ENCODE measurements around the gene WWP2. TPM values are rescaled to one million over a fixed set of nuclear protein-coding genes. Genes with fewer than 3 reads are reported as not detected.

The WWP2 gene
- total RNA-seq, 3 donors from 2014 or later (not counting 1 experiment from before 2014, with no cell fraction given) = 72.8 to 95.6 (median 81.6) TPM

DNA sequence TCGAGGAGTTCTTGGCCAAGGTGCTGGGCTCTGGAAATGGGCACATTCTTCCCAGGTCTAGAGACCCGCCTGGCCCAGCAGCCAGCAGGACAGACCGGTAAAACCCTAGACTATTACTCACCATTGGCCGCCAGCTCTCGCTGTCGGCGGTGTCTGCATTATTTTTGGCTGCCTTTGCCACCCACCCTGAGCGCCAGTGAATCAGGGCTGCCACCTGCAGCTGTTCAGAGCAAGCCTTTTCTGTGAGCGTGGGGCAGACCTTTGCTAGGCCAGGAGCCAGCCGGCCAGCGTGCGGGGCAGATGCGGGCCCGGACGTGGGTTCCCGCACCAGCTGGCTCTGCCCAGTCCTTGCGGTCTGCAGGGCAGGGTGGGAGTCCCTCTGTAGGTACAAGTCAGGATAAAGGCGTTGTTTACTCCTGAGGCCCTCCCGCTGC is 173.2 kb downstream of the WWP2 start:
- no peaks in the 10 kb centered on the region for H3K4me1 Mint-ChIP-seq
- Histone ChIP-seq H3K27ac (ENCODE audit: low read length) (no peak overlapping the region), H3K4me1 (ENCODE audit: control insufficient read depth, insufficient read depth, low read length) (no peaks in the 10 kb centered on the region), H3K36me3 (ENCODE audit: control insufficient read depth, insufficient read depth, low read length) (peaks cover 86% of the 10 kb centered on the region), H3K4me3 (ENCODE audit: low read length) (no peak overlapping the region), H3K27me3 (ENCODE audit: control insufficient read depth, insufficient read depth, low read length) (no peaks in the 10 kb centered on the region), H3K9me3 (ENCODE audit: control insufficient read depth, insufficient read depth, low read length) (no peaks in the 10 kb centered on the region)
- no peaks in the 10 kb centered on the region for H3K36me3 Mint-ChIP-seq
- H3K9me3 Mint-ChIP-seq = no peaks in the 10 kb centered on the region
- no peaks in the 10 kb centered on the region for H3K27me3 Mint-ChIP-seq (ENCODE audit: low read depth in 2 of 2)
- H3K4me3 Mint-ChIP-seq = no peak overlapping the region
- no peak overlapping the region for H3K27ac Mint-ChIP-seq
- 96% methylated on average over 19 of the region's 19 CpGs for WGBS (ENCODE audit: insufficient coverage)
- DNase-seq (no peak), ATAC-seq (no peak)
- TF ChIP-seq, protein P1, sequence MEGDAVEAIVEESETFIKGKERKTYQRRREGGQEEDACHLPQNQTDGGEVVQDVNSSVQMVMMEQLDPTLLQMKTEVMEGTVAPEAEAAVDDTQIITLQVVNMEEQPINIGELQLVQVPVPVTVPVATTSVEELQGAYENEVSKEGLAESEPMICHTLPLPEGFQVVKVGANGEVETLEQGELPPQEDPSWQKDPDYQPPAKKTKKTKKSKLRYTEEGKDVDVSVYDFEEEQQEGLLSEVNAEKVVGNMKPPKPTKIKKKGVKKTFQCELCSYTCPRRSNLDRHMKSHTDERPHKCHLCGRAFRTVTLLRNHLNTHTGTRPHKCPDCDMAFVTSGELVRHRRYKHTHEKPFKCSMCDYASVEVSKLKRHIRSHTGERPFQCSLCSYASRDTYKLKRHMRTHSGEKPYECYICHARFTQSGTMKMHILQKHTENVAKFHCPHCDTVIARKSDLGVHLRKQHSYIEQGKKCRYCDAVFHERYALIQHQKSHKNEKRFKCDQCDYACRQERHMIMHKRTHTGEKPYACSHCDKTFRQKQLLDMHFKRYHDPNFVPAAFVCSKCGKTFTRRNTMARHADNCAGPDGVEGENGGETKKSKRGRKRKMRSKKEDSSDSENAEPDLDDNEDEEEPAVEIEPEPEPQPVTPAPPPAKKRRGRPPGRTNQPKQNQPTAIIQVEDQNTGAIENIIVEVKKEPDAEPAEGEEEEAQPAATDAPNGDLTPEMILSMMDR (IDR thresholded peaks at IDR 0.05) = no peak
- intact Hi-C loops (cut with micrococcal nuclease) = no loop called here

GRCh38 chr16:69935740-69936139 is 173.6 kb downstream of the WWP2 start:
- Histone ChIP-seq H3K4me3 (ENCODE audit: low read length) (no peak overlapping the region), H3K4me1 (ENCODE audit: control insufficient read depth, insufficient read depth, low read length) (no peaks in the 10 kb centered on the region), H3K27me3 (ENCODE audit: control insufficient read depth, insufficient read depth, low read length) (no peaks in the 10 kb centered on the region), H3K36me3 (ENCODE audit: control insufficient read depth, insufficient read depth, low read length) (peaks cover 89% of the 10 kb centered on the region), H3K9me3 (ENCODE audit: control insufficient read depth, insufficient read depth, low read length) (no peaks in the 10 kb centered on the region), H3K27ac (ENCODE audit: low read length) (no peak overlapping the region)
- Mint-ChIP-seq H3K36me3 (no peaks in the 10 kb centered on the region), H3K27ac (no peak overlapping the region), H3K4me3 (no peak overlapping the region), H3K9me3 (no peaks in the 10 kb centered on the region), H3K4me1 (no peaks in the 10 kb centered on the region), H3K27me3 (ENCODE audit: low read depth in 2 of 2) (no peaks in the 10 kb centered on the region)
- no peak for ATAC-seq
- TF ChIP-seq, protein P1 (IDR thresholded peaks at IDR 0.05) = no peak
- intact Hi-C loops (cut with micrococcal nuclease) = no loop called here
- 97% methylated on average over 10 of the region's 10 CpGs for WGBS (ENCODE audit: insufficient coverage)
- no peak for DNase-seq

GRCh38 chr16:69936252-69936651 is 174.1 kb downstream of the WWP2 start:
- Mint-ChIP-seq H3K27ac (no peak overlapping the region), H3K4me3 (no peak overlapping the region), H3K27me3 (ENCODE audit: low read depth in 2 of 2) (no peaks in the 10 kb centered on the region), H3K4me1 (no peaks in the 10 kb centered on the region), H3K36me3 (no peaks in the 10 kb centered on the region), H3K9me3 (no peaks in the 10 kb centered on the region)
- DNase-seq (no peak), ATAC-seq (no peak)
- TF ChIP-seq, protein P1 (IDR thresholded peaks at IDR 0.05) = no peak
- H3K9me3 ChIP-seq (ENCODE audit: control insufficient read depth, insufficient read depth, low read length) = no peaks in the 10 kb centered on the region
- peaks cover 87% of the 10 kb centered on the region for H3K36me3 ChIP-seq (ENCODE audit: control insufficient read depth, insufficient read depth, low read length)
- 96% methylated on average over 16 of the region's 16 CpGs for WGBS (ENCODE audit: insufficient coverage)
- no peaks in the 10 kb centered on the region for H3K4me1 ChIP-seq (ENCODE audit: control insufficient read depth, insufficient read depth, low read length)
- intact Hi-C loops (cut with micrococcal nuclease) = no loop called here
- H3K4me3 ChIP-seq (ENCODE audit: low read length) = no peak overlapping the region
- H3K27ac ChIP-seq (ENCODE audit: low read length) = no peak overlapping the region
- no peaks in the 10 kb centered on the region for H3K27me3 ChIP-seq (ENCODE audit: control insufficient read depth, insufficient read depth, low read length)

GRCh38 chr16:69936751-69937211 is 174.6 kb downstream of the WWP2 start:
- no peaks in the 10 kb centered on the region for H3K36me3 Mint-ChIP-seq
- no peak for DNase-seq

More at GRCh38 chr16:69936751-69937211, 174.6 kb downstream of the WWP2 start:
- ATAC-seq = no peak
- Mint-ChIP-seq H3K27me3 (ENCODE audit: low read depth in 2 of 2) (no peaks in the 10 kb centered on the region), H3K27ac (no peak overlapping the region), H3K4me1 (no peaks in the 10 kb centered on the region), H3K9me3 (no peaks in the 10 kb centered on the region), H3K4me3 (no peak overlapping the region)
- Histone ChIP-seq H3K27ac (ENCODE audit: low read length) (no peak overlapping the region), H3K4me1 (ENCODE audit: control insufficient read depth, insufficient read depth, low read length) (no peaks in the 10 kb centered on the region), H3K9me3 (ENCODE audit: control insufficient read depth, insufficient read depth, low read length) (no peaks in the 10 kb centered on the region), H3K36me3 (ENCODE audit: control insufficient read depth, insufficient read depth, low read length) (peaks cover 84% of the 10 kb centered on the region), H3K4me3 (ENCODE audit: low read length) (no peak overlapping the region), H3K27me3 (ENCODE audit: control insufficient read depth, insufficient read depth, low read length) (no peaks in the 10 kb centered on the region)
- intact Hi-C loops (cut with micrococcal nuclease) = no loop called here
- TF ChIP-seq, protein P1 (IDR thresholded peaks at IDR 0.05) = no peak
- WGBS (ENCODE audit: insufficient coverage) = 98% methylated on average over 21 of the region's 21 CpGs
